GM12864 (cell line): ENCODE data around the gene P2RY14.

Experiments used
- DNase-seq: peaks from one replicate; pipeline ENCODE4 v3.0.0-alpha.2; 2011; ENCODE audit warnings: low read depth
- H3K4me3 ChIP-seq: 2 replicates; pipeline ENCODE4 v1.5.1; 2011; ENCODE audit warnings: mild to moderate bottlenecking, low read depth, low read length, control low read depth
- CTCF ChIP-seq: IDR thresholded peaks from 2 replicates; pipeline ENCODE4 v1.5.1; 2011; ENCODE audit warnings: low read depth, mild to moderate bottlenecking, moderate library complexity, low read length, control low read depth, inconsistent platforms; ENCODE audit errors: missing control alignments

Gene P2RY14

GRCh38 chr3:151227807-151228665 lies 50.3 kb downstream of the P2RY14 start:
- DNase-seq: peak; percentile 49
- H3K4me3 ChIP-seq: no peak overlapping the region
- TF ChIP-seq CTCF: peak; percentile 86

GRCh38 chr3:151227266-151227806 lies 51.0 kb downstream of the P2RY14 start:
- no peak for TF ChIP-seq CTCF
- H3K4me3 ChIP-seq: no peak overlapping the region
- no peak for DNase-seq

- no peak for DNase-seq
- H3K4me3 ChIP-seq: no peak overlapping the region
- TF ChIP-seq CTCF: no peak
These were observed 51.5 kb downstream of the P2RY14 start for GRCh38 chr3:151226825-151227224.

- no peak for TF ChIP-seq CTCF
- no peak overlapping the region for H3K4me3 ChIP-seq
- DNase-seq: no peak
These were observed 52.2 kb downstream of the P2RY14 start for GRCh38 chr3:151226088-151226563.

- H3K4me3 ChIP-seq: no peak overlapping the region
- no peak for DNase-seq
- no peak for TF ChIP-seq CTCF
These were observed 53.0 kb downstream of the P2RY14 start for GRCh38 chr3:151225040-151225975.

- H3K4me3 ChIP-seq: no peak overlapping the region
- no peak for TF ChIP-seq CTCF
- no peak for DNase-seq
These were observed 54.0 kb downstream of the P2RY14 start for GRCh38 chr3:151224268-151224866.
